CD4-positive, CD25-positive, alpha-beta regulatory T cell (primary cell): ENCODE measurements around the gene BCAS1. TPM values are rescaled to one million over a fixed set of nuclear protein-coding genes. Genes with fewer than 3 reads are reported as not detected.

Experiments
- ATAC-seq, 2 donors: fragments of 150-1000 bp; cut with Tn5 transposase; one replicate each; pipeline ENCODE4 v1.10.0; 2021; ENCODE audit warnings: low read depth in 2 of 2, moderate number of reproducible peaks in 2 of 2, moderate library complexity in 1 of 2
- DNase-seq, 3 donors: peaks; one replicate each; pipeline versions ENCODE4 v3.0.0 to v3.0.0-alpha.2; 2012 to 2022; ENCODE audit warnings: mixed read lengths in 1 of 3
- H3K27ac ChIP-seq: one replicate; pipeline ENCODE4 v1.7.0; 2013; ENCODE audit warnings: mild to moderate bottlenecking, low read length; ENCODE audit not compliant: insufficient read depth, poor library complexity, severe bottlenecking
- H3K27me3 ChIP-seq: one replicate; pipeline ENCODE4 v1.7.0; 2013; ENCODE audit warnings: low read length; ENCODE audit not compliant: control insufficient read depth, insufficient read depth
- H3K36me3 ChIP-seq: one replicate; pipeline ENCODE4 v1.7.0; 2013; ENCODE audit warnings: mild to moderate bottlenecking, low read length, moderate library complexity; ENCODE audit not compliant: control insufficient read depth, insufficient read depth
- H3K4me1 ChIP-seq: 2 replicates; pipeline ENCODE4 v1.7.0; 2013; ENCODE audit warnings: mild to moderate bottlenecking, low read length; ENCODE audit not compliant: insufficient read depth, control insufficient read depth, poor library complexity, severe bottlenecking
- H3K4me3 ChIP-seq: one replicate; pipeline ENCODE4 v1.7.0; 2013; ENCODE audit warnings: low read depth, mild to moderate bottlenecking, low read length, moderate library complexity
- H3K9me3 ChIP-seq, 2 experiments: 1 replicate in 1 of 2; 2 replicates in 1 of 2; pipeline ENCODE4 v1.7.0; 2013; ENCODE audit warnings: low read length in 2 of 2, mild to moderate bottlenecking in 1 of 2, moderate library complexity in 1 of 2; ENCODE audit not compliant: control insufficient read depth in 2 of 2
- H3K27ac Mint-ChIP-seq, 3 donors: one replicate each; pipeline ENCODE4 v1.8.0; 2020 to 2022; ENCODE audit warnings: mild to moderate bottlenecking in 3 of 3, mixed read lengths in 3 of 3, moderate library complexity in 2 of 3
- H3K27me3 Mint-ChIP-seq: one replicate; pipeline ENCODE4 v1.8.0; 2022; ENCODE audit warnings: mild to moderate bottlenecking, mixed read lengths
- H3K36me3 Mint-ChIP-seq: one replicate; pipeline ENCODE4 v1.8.0; 2020; ENCODE audit warnings: mixed read lengths
- H3K4me1 Mint-ChIP-seq, 4 donors: one replicate each; pipeline ENCODE4 v1.8.0; 2020 to 2022; ENCODE audit warnings: mixed read lengths in 4 of 4, mild to moderate bottlenecking in 1 of 4
- H3K4me3 Mint-ChIP-seq, 4 donors: one replicate each; pipeline ENCODE4 v1.8.0; 2020 to 2022; ENCODE audit warnings: mild to moderate bottlenecking in 4 of 4, mixed read lengths in 4 of 4, moderate library complexity in 3 of 4
- H3K9me3 Mint-ChIP-seq, 7 donors: one replicate each; pipeline ENCODE4 v1.8.0; 2020 to 2022; ENCODE audit warnings: mixed read lengths in 7 of 7, mild to moderate bottlenecking in 3 of 7, moderate library complexity in 2 of 7
- polyA plus RNA-seq, 4 donors: library from polyadenylated mRNA; unstranded; fragments of 300-500 nt; fragmentation: Illumina TruSeq; gene quantifications; one replicate each; pipeline ENCODE4 v1.2.3, GENCODE V29; 2021
- total RNA-seq: library from RNA; stranded (reverse); gene quantifications from one replicate; pipeline ENCODE4 v1.2.3, GENCODE V29; 2022

The BCAS1 gene
- total and polyA plus RNA-seq, 5 donors from 2014 or later, result 0.81 to 17.3 (median 12.9) TPM

- no peak overlapping the region for H3K4me3 ChIP-seq
- ATAC-seq (no peak), DNase-seq (peak in 1 of 3 donors; percentile 51)
- H3K36me3 Mint-ChIP-seq, result no peaks in the 10 kb centered on the region
- H3K27me3 ChIP-seq, result no peaks in the 10 kb centered on the region
- peak overlapping the region in 1 of 3 donors; percentile 33 for H3K27ac Mint-ChIP-seq
- peaks cover 9% of the 10 kb centered on the region for H3K27me3 Mint-ChIP-seq
- no peaks in the 10 kb centered on the region for H3K9me3 ChIP-seq
- H3K27ac ChIP-seq, result no peak overlapping the region
- H3K4me1 ChIP-seq, result no peaks in the 10 kb centered on the region
- peaks cover 5 to 57% (median 28%) of the 10 kb centered on the region in 4 donors for H3K4me1 Mint-ChIP-seq
- H3K4me3 Mint-ChIP-seq, result peak overlapping the region in 1 of 4 donors; percentile 5
- peaks cover 0 to 4% (median 0%) of the 10 kb centered on the region in 7 donors for H3K9me3 Mint-ChIP-seq
- H3K36me3 ChIP-seq, result no peaks in the 10 kb centered on the region
These were observed 26.2 kb downstream of the BCAS1 start for GRCh38 chr20:54044156-54044555.

GRCh38 chr20:54043076-54043967 lies 27.1 kb downstream of the BCAS1 start:
- no peaks in the 10 kb centered on the region for H3K9me3 ChIP-seq
- H3K27ac Mint-ChIP-seq, result peak overlapping the region in 1 of 3 donors; percentile 69
- no peaks in the 10 kb centered on the region for H3K36me3 Mint-ChIP-seq
- no peak overlapping the region for H3K4me3 Mint-ChIP-seq
- no peaks in the 10 kb centered on the region for H3K4me1 ChIP-seq
- no peak for ATAC-seq
- H3K36me3 ChIP-seq, result no peaks in the 10 kb centered on the region
- H3K4me1 Mint-ChIP-seq, result peaks cover 5 to 64% (median 31%) of the 10 kb centered on the region in 4 donors
- H3K9me3 Mint-ChIP-seq, result peaks cover 0 to 4% (median 0%) of the 10 kb centered on the region in 7 donors
- no peaks in the 10 kb centered on the region for H3K27me3 ChIP-seq
- no peak overlapping the region for H3K27ac ChIP-seq
- no peak for DNase-seq
- no peak overlapping the region for H3K4me3 ChIP-seq
- peaks cover 9% of the 10 kb centered on the region for H3K27me3 Mint-ChIP-seq

- no peaks in the 10 kb centered on the region for H3K36me3 ChIP-seq
- Mint-ChIP-seq H3K36me3 (no peaks in the 10 kb centered on the region), H3K9me3 (peaks cover 0 to 4% (median 0%) of the 10 kb centered on the region in 7 donors), H3K4me1 (peaks cover 2 to 58% (median 23%) of the 10 kb centered on the region in 4 donors), H3K4me3 (no peak overlapping the region), H3K27ac (no peak overlapping the region), H3K27me3 (peaks cover 9% of the 10 kb centered on the region)
- H3K27ac ChIP-seq, result no peak overlapping the region
- no peaks in the 10 kb centered on the region for H3K27me3 ChIP-seq
- H3K4me1 ChIP-seq, result no peaks in the 10 kb centered on the region
- DNase-seq (no peak), ATAC-seq (no peak)
- no peaks in the 10 kb centered on the region for H3K9me3 ChIP-seq
- no peak overlapping the region for H3K4me3 ChIP-seq
These were observed 28.4 kb downstream of the BCAS1 start for GRCh38 chr20:54042021-54042420.

- peaks cover 2 to 54% (median 22%) of the 10 kb centered on the region in 4 donors for H3K4me1 Mint-ChIP-seq
- no peak for ATAC-seq
- H3K9me3 ChIP-seq, result no peaks in the 10 kb centered on the region
- H3K4me1 ChIP-seq, result no peaks in the 10 kb centered on the region
- no peak for DNase-seq
- H3K27ac ChIP-seq, result no peak overlapping the region
- H3K36me3 ChIP-seq, result no peaks in the 10 kb centered on the region
- peaks cover 0 to 4% (median 0%) of the 10 kb centered on the region in 7 donors for H3K9me3 Mint-ChIP-seq
- no peak overlapping the region for H3K27ac Mint-ChIP-seq
- H3K27me3 ChIP-seq, result no peaks in the 10 kb centered on the region
- no peak overlapping the region for H3K4me3 Mint-ChIP-seq
- H3K27me3 Mint-ChIP-seq, result peaks cover 9% of the 10 kb centered on the region
- no peak overlapping the region for H3K4me3 ChIP-seq
- no peaks in the 10 kb centered on the region for H3K36me3 Mint-ChIP-seq
These were observed 29.1 kb downstream of the BCAS1 start for GRCh38 chr20:54041336-54041735.

- Histone ChIP-seq H3K36me3 (no peaks in the 10 kb centered on the region), H3K9me3 (no peaks in the 10 kb centered on the region), H3K27me3 (no peaks in the 10 kb centered on the region), H3K27ac (no peak overlapping the region), H3K4me1 (no peaks in the 10 kb centered on the region), H3K4me3 (no peak overlapping the region)
- H3K4me3 Mint-ChIP-seq, result no peak overlapping the region
- no peak overlapping the region for H3K27ac Mint-ChIP-seq
- peaks cover 10% of the 10 kb centered on the region for H3K27me3 Mint-ChIP-seq
- no peak for ATAC-seq
- peaks cover 0 to 3% (median 0%) of the 10 kb centered on the region in 7 donors for H3K9me3 Mint-ChIP-seq
- peaks cover 2 to 52% (median 23%) of the 10 kb centered on the region in 4 donors for H3K4me1 Mint-ChIP-seq
- no peaks in the 10 kb centered on the region for H3K36me3 Mint-ChIP-seq
- DNase-seq, result no peak
These were observed 29.9 kb downstream of the BCAS1 start for GRCh38 chr20:54040531-54040930.

GRCh38 chr20:54038961-54039360 lies 31.4 kb downstream of the BCAS1 start:
- H3K27me3 ChIP-seq, result no peaks in the 10 kb centered on the region
- no peaks in the 10 kb centered on the region for H3K4me1 ChIP-seq
- H3K36me3 Mint-ChIP-seq, result no peaks in the 10 kb centered on the region

DNA sequence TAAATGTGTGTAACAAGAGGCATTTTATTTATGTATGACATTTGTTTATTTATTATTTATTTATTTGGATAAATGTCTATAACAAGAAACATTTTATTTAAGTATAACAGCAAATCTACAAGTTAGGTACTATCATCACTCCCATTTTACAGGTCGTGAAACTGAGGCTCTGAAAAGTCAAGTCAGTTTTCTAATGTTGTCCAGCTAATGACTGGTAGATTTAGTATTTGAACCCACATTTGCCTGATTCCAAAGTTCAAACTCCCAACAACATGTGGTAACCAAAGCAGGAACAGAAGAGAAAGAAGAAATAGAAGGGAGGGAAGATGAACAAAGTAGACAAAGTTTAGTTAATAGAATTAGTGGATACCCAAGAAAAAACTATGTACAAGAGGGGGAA lies 32.9 kb downstream of the BCAS1 start:
- Histone ChIP-seq H3K27me3 (no peaks in the 10 kb centered on the region), H3K36me3 (no peaks in the 10 kb centered on the region), H3K4me3 (no peak overlapping the region), H3K27ac (no peak overlapping the region), H3K9me3 (no peaks in the 10 kb centered on the region), H3K4me1 (no peaks in the 10 kb centered on the region)
- H3K36me3 Mint-ChIP-seq, result no peaks in the 10 kb centered on the region
- peaks cover 0 to 9% (median 0%) of the 10 kb centered on the region in 7 donors for H3K9me3 Mint-ChIP-seq
- H3K27ac Mint-ChIP-seq, result peak overlapping the region in 1 of 3 donors; percentile 21
- H3K27me3 Mint-ChIP-seq, result peaks cover 15% of the 10 kb centered on the region
- ATAC-seq (no peak), DNase-seq (no peak)
- H3K4me3 Mint-ChIP-seq, result no peak overlapping the region
- H3K4me1 Mint-ChIP-seq, result peaks cover 4 to 49% (median 27%) of the 10 kb centered on the region in 4 donors

More at GRCh38 chr20:54038961-54039360, 31.4 kb downstream of the BCAS1 start:
- Histone ChIP-seq H3K4me3 (no peak overlapping the region), H3K36me3 (no peaks in the 10 kb centered on the region), H3K9me3 (no peaks in the 10 kb centered on the region), H3K27ac (no peak overlapping the region)
- Mint-ChIP-seq H3K4me1 (peaks cover 4 to 55% (median 26%) of the 10 kb centered on the region in 4 donors), H3K27me3 (peaks cover 12% of the 10 kb centered on the region), H3K9me3 (peaks cover 0 to 1% (median 0%) of the 10 kb centered on the region in 7 donors), H3K27ac (no peak overlapping the region), H3K4me3 (peak overlapping the region in 2 of 4 donors; percentile 11 to 28)
- ATAC-seq (no peak), DNase-seq (no peak)
